ENCODE data around the gene CLCN3. TPM values are rescaled to one million over a fixed set of nuclear protein-coding genes. Genes with fewer than 3 reads are reported as not detected.

Gene CLCN3
- total RNA-seq, 1 experiment from 2014 or later, result 56.0 TPM

GRCh38 chr4:169604131-169604900 lies 16.1 kb upstream of the CLCN3 start:
- peaks cover 8% of the 10 kb centered on the region for H3K4me1 Mint-ChIP-seq (ENCODE audit: insufficient read depth, unreplicated experiment)
- no peaks in the 10 kb centered on the region for H3K27me3 Mint-ChIP-seq (ENCODE audit: insufficient read depth, unreplicated experiment)
- peak overlapping the region; percentile 86 for H3K27ac Mint-ChIP-seq (ENCODE audit: low read depth, unreplicated experiment)
- BruUV-seq (replicated peaks), result no TSS peak
- POLR2A ChIA-PET, result interaction anchor here (0.7 to 3.2 kb wide), 2 partner anchors 8 to 242 kb away, joined by 5 to 14 read pairs; partner anchors contain the start of gene NEK1
- H3K4me3 Mint-ChIP-seq (ENCODE audit: unreplicated experiment), result no peak overlapping the region
- H3K9me3 Mint-ChIP-seq (ENCODE audit: unreplicated experiment), result no peaks in the 10 kb centered on the region
- DNase-seq (ENCODE audit: unreplicated experiment), result peak; percentile 61
- no peak for TF ChIP-seq CTCF (IDR thresholded peaks at IDR 0.05; ENCODE audit: unreplicated experiment)
- CTCF ChIA-PET, result interaction anchor here (1.5 kb wide), 1 partner anchor 9 kb away, joined by 3 read pairs; no protein-coding TSS in a partner anchor
- peaks cover 23% of the 10 kb centered on the region for H3K36me3 Mint-ChIP-seq (ENCODE audit: insufficient read depth, unreplicated experiment)
- intact Hi-C loops (cut with micrococcal nuclease), result no loop called here

GRCh38 chr4:169604903-169605331 lies 15.5 kb upstream of the CLCN3 start:
- DNase-seq (ENCODE audit: unreplicated experiment), result no peak
- Mint-ChIP-seq H3K27ac (ENCODE audit: low read depth, unreplicated experiment) (peak overlapping the region; percentile 86), H3K9me3 (ENCODE audit: unreplicated experiment) (no peaks in the 10 kb centered on the region), H3K4me1 (ENCODE audit: insufficient read depth, unreplicated experiment) (peaks cover 8% of the 10 kb centered on the region), H3K4me3 (ENCODE audit: unreplicated experiment) (no peak overlapping the region), H3K36me3 (ENCODE audit: insufficient read depth, unreplicated experiment) (peaks cover 27% of the 10 kb centered on the region), H3K27me3 (ENCODE audit: insufficient read depth, unreplicated experiment) (no peaks in the 10 kb centered on the region)
- ChIA-PET CTCF (interaction anchor here (1.2 kb wide), 1 partner anchor 484 kb away, joined by 3 read pairs; no protein-coding TSS in a partner anchor), POLR2A (interaction anchor here (0.9 to 2.4 kb wide), 2 partner anchors 15 to 56 kb away, joined by 6 to 12 read pairs; partner anchors contain the start of gene CLCN3)
- BruUV-seq (replicated peaks), result no TSS peak
- intact Hi-C loops (cut with micrococcal nuclease), result no loop called here
- TF ChIP-seq CTCF (IDR thresholded peaks at IDR 0.05; ENCODE audit: unreplicated experiment), result no peak

GRCh38 chr4:169611157-169611556 lies 9.2 kb upstream of the CLCN3 start:
- intact Hi-C loops (cut with micrococcal nuclease), result loop anchor here (5.0 kb wide), 1 partner anchor 111 kb away; no protein-coding TSS in a partner anchor
- no peak for DNase-seq (ENCODE audit: unreplicated experiment)
- ChIA-PET CTCF (interaction anchor here (1.2 to 2.3 kb wide), 5 partner anchors 9 to 142 kb away, joined by 3 to 9 read pairs (median 3); partner anchors contain the start of gene CLCN3), POLR2A (interaction anchor here (0.6 to 8.5 kb wide), 6 partner anchors 9 to 415 kb away, joined by 3 to 122 read pairs (median 10); partner anchors contain the start of genes CLCN3 and MFAP3L)
- Mint-ChIP-seq H3K36me3 (ENCODE audit: insufficient read depth, unreplicated experiment) (peaks cover 19% of the 10 kb centered on the region), H3K27me3 (ENCODE audit: insufficient read depth, unreplicated experiment) (no peaks in the 10 kb centered on the region), H3K4me3 (ENCODE audit: unreplicated experiment) (peak overlapping the region; percentile 98), H3K27ac (ENCODE audit: low read depth, unreplicated experiment) (peak overlapping the region; percentile 98), H3K4me1 (ENCODE audit: insufficient read depth, unreplicated experiment) (peaks cover 12% of the 10 kb centered on the region), H3K9me3 (ENCODE audit: unreplicated experiment) (no peaks in the 10 kb centered on the region)
- no TSS peak for BruUV-seq (replicated peaks)
- TF ChIP-seq CTCF (IDR thresholded peaks at IDR 0.05; ENCODE audit: unreplicated experiment), result no peak

All from MCF 10A (cell line).